ENCODE results near the gene FRMD3.
"Not testable (repeated sequence)": the region's sequence is repeated elsewhere in the genome, so short reads cannot be mapped to it uniquely, and the experiment has no call there.

The FRMD3 gene

GRCh38 chr9:83521411-83521810 lies 16.8 kb downstream of the FRMD3 start:
- no peak for DNase-seq

- DNase-seq, result no peak
Observed at GRCh38 chr9:83521011-83521410, 17.2 kb downstream of the FRMD3 start.

- DNase-seq, result no peak
Observed at GRCh38 chr9:83520292-83520691, 17.9 kb downstream of the FRMD3 start.

GRCh38 chr9:83517980-83518379 lies 20.2 kb downstream of the FRMD3 start:
- not testable (repeated sequence) for DNase-seq

GRCh38 chr9:83514767-83515166 lies 23.4 kb downstream of the FRMD3 start:
- DNase-seq, result no peak

GRCh38 chr9:83512621-83513020 lies 25.6 kb downstream of the FRMD3 start:
- DNase-seq, result no peak

- peak; percentile 35 for DNase-seq
Observed at GRCh38 chr9:83511051-83511450, 27.1 kb downstream of the FRMD3 start.

GRCh38 chr9:83509402-83509801 lies 28.8 kb downstream of the FRMD3 start:
- no peak for DNase-seq

- peak; percentile 3 for DNase-seq
Observed at GRCh38 chr9:83508067-83508466, 30.1 kb downstream of the FRMD3 start.

- DNase-seq, result no peak
Observed at GRCh38 chr9:83505282-83505681, 32.9 kb downstream of the FRMD3 start.

GRCh38 chr9:83503866-83504265 lies 34.3 kb downstream of the FRMD3 start:
- no peak for DNase-seq

GRCh38 chr9:83501565-83501964 lies 36.6 kb downstream of the FRMD3 start:
- DNase-seq, result no peak

- no peak for DNase-seq
Observed at GRCh38 chr9:83497441-83497840, 40.8 kb downstream of the FRMD3 start.

GRCh38 chr9:83491995-83492394 lies 46.2 kb downstream of the FRMD3 start:
- DNase-seq, result no peak

GRCh38 chr9:83491413-83491812 lies 46.8 kb downstream of the FRMD3 start:
- DNase-seq, result no peak

- no peak for DNase-seq
Observed at GRCh38 chr9:83489961-83490360, 48.2 kb downstream of the FRMD3 start.

- DNase-seq, result no peak
Observed at GRCh38 chr9:83484990-83485389, 53.2 kb downstream of the FRMD3 start.

- DNase-seq, result no peak
Observed at GRCh38 chr9:83483223-83483622, 55.0 kb downstream of the FRMD3 start.

GRCh38 chr9:83479765-83480164 lies 58.4 kb downstream of the FRMD3 start:
- no peak for DNase-seq

- no peak for DNase-seq
Observed at GRCh38 chr9:83477571-83477970, 60.6 kb downstream of the FRMD3 start.

GRCh38 chr9:83477120-83477519 lies 61.1 kb downstream of the FRMD3 start:
- DNase-seq, result no peak

GRCh38 chr9:83476513-83476912 lies 61.7 kb downstream of the FRMD3 start:
- DNase-seq, result no peak

- DNase-seq, result no peak
Observed at GRCh38 chr9:83475741-83476140, 62.5 kb downstream of the FRMD3 start.

- no peak for DNase-seq
Observed at GRCh38 chr9:83474631-83475030, 63.6 kb downstream of the FRMD3 start.

GRCh38 chr9:83473488-83473971 lies 64.7 kb downstream of the FRMD3 start:
- DNase-seq, result no peak

- no peak for DNase-seq
Observed at GRCh38 chr9:83472764-83473163, 65.4 kb downstream of the FRMD3 start.
